NCI-H526 (cell line): Measurements from ENCODE around the gene MUC3A.
"Not testable (repeated sequence)": the region's sequence is repeated elsewhere in the genome, so short reads cannot be mapped to it uniquely, and the experiment has no call there.

Experiments used
- DNase-seq, 2 experiments: peaks; one replicate each; lab custom pipeline; 2025; lab: John Stamatoyannopoulos, UW

Gene MUC3A, protein sequence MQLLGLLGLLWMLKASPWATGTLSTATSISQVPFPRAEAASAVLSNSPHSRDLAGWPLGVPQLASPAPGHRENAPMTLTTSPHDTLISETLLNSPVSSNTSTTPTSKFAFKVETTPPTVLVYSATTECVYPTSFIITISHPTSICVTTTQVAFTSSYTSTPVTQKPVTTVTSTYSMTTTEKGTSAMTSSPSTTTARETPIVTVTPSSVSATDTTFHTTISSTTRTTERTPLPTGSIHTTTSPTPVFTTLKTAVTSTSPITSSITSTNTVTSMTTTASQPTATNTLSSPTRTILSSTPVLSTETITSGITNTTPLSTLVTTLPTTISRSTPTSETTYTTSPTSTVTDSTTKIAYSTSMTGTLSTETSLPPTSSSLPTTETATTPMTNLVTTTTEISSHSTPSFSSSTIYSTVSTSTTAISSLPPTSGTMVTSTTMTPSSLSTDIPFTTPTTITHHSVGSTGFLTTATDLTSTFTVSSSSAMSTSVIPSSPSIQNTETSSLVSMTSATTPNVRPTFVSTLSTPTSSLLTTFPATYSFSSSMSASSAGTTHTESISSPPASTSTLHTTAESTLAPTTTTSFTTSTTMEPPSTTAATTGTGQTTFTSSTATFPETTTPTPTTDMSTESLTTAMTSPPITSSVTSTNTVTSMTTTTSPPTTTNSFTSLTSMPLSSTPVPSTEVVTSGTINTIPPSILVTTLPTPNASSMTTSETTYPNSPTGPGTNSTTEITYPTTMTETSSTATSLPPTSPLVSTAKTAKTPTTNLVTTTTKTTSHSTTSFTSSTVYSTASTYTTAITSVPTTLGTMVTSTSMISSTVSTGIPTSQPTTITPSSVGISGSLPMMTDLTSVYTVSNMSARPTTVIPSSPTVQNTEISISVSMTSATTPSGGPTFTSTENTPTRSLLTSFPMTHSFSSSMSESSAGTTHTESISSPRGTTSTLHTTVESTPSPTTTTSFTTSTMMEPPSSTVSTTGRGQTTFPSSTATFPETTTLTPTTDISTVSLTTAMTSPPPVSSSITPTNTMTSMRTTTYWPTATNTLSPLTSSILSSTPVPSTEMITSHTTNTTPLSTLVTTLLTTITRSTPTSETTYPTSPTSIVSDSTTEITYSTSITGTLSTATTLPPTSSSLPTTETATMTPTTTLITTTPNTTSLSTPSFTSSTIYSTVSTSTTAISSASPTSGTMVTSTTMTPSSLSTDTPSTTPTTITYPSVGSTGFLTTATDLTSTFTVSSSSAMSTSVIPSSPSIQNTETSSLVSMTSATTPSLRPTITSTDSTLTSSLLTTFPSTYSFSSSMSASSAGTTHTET (N-terminal part only)

GRCh38 chr7:100949227-100949932 is at the start of gene MUC3A:
Gene MUC3A (plus strand): TSS chr7:100949534. CDS start chr7:100949625, 91 bp downstream.
- DNase-seq, result no peak

DNA sequence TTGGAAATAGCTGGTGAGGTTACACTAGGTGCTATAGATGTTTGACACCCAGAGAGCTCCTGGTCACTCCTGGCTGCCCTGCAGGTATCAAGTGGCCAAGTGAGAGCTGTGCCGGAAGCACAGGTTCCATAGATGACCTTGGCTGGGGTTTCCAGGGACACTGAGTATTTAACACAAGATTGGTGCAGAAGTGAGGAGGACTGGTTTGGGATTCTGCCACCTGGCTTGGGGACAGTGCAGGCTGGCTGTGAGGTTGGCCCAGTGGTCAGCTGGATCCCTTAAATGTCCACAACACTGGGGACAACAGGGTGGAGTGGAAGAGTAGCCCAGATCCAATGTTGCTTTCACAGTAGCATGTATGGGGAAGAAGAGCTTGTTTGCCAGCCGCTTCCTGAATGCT is 48.4 kb upstream of the MUC3A start:
- DNase-seq, result no peak

GRCh38 chr7:100901921-100902332 is 47.4 kb upstream of the MUC3A start:
- no peak for DNase-seq

DNA sequence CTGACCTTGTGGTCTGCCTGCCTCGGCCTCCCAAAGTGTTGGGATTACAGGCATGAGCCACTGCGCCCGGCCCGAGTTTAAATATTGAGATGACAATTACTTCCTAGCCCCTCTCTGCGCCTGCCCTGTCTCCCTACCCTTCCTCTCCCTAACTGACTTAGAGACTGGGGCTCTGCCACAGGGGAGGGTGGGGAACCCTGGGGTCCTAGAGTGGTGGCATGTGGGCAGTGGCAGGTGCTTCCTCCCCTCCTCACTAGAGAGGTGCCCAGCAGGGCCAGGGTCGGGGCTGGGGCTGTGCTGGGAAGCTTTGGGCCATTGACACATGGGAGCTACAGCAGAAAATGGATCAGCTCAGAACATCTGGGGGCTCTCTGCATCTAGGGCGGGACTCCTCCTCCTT is 46.7 kb upstream of the MUC3A start:
- no peak for DNase-seq

- no peak for DNase-seq
Observed at GRCh38 chr7:100908512-100908911, 40.8 kb upstream of the MUC3A start.

GRCh38 chr7:100910443-100910842 is 38.9 kb upstream of the MUC3A start:
- DNase-seq, result not testable (repeated sequence)

DNA sequence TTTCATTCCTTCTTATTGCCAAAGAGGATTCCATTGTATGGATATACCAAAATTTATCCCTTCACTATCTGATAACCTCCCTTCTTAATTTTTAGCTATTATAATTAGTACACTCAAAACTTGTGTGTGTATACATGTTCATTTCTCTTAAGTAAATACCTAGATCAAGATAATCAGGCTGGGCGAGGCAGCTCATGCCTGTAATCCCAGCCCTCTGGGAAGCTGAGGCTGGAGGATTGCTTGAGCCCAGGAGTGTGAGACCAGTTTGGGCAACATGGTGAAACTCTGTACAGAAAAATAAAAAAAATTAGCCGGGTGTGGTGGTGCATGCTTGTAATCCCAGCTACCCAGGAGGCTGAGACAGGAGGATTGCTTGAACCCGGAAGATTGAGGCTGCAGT is 37.9 kb upstream of the MUC3A start:
- no peak for DNase-seq

DNA sequence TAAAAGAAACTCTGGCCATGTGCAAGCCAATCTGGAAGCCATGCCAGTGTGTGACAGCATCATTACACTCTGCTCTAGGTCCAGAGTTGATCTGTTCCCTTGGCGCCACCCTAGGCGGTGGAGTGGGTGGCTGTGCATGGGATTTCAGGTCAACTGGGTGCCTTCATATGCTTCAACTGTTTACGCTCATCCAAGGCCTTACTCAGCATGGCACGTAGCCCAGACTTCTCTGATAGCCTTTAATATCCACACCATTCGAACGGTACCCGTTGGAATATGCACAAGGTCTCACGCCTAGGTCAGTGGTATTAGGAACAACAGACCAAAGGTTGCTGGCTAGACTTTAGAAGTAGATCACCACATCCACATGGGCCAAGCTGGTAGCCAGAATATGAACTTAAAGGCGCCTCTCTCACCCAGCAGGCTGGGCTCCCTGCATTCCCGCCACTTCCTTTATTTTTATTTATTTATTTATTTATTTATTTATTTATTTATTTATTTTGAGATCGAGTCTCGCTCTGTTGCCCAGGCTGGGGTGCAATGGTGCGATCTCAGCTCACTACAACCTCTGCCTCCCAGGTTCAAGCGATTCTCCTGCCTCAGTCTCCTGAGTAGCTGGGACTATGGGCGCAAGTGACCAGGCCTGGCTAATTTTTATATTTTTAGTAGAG is 35.0 kb upstream of the MUC3A start:
- no peak for DNase-seq

DNA sequence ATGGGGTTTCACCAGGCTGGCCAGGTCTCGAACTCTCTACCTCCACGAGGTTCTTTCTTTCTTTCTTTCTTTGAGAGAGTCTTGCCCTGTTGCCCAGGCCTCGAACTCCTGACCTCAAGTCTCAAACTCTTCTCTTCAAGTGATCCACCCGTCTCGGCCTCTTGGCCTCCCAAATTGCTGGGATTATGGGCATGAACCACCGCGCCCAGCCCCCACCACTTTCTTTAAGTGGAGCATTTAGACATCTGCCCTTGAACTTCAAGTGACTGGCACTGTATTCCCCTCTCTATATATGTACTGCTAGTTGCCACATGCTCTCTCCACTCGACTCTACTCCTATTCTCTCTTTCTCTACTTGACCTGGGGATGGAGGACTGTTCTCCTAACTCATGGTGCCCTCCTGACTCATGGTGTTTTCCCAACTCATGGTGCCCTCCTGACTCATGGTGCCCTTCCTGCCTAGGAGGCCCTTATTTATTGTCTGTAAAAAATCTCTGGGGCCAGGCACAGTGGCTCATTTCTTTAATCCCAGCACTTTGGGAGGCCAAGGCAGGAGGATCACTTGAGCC is 34.4 kb upstream of the MUC3A start:
- DNase-seq, result no peak

GRCh38 chr7:100919335-100919734 is 30.0 kb upstream of the MUC3A start:
- not testable (repeated sequence) for DNase-seq

DNA sequence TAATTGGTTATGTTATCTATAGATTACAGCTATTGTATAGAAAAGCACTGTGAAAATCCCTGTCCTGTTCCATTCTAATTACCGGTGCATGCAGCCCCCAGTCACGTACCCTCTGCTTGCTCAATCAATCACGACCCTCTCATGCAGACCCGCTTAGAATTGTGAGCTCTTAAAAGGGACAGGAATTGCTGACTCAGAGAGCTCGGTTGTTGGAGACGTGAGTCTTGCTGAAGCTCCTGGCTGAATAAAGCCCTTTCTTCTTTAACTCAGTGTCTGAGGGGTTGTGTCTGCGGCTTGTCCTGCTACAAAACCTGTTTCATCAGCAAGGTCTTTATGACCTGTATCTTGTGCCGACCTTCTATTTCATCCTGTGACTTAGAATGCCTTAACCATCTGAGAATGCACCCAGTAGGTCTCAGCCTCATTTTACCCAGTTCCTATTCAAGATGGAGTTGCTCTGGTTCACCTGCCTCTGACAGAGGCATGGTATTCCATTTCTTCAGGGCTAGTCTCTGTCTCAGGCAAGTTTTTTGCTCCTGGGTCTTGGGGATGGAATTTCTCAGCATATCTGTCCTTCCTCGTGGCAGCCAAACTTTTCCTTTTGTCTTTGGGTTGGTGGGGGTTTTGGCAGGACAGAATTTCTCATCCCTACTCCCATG is 29.4 kb upstream of the MUC3A start:
- DNase-seq, result not testable (repeated sequence)

DNA sequence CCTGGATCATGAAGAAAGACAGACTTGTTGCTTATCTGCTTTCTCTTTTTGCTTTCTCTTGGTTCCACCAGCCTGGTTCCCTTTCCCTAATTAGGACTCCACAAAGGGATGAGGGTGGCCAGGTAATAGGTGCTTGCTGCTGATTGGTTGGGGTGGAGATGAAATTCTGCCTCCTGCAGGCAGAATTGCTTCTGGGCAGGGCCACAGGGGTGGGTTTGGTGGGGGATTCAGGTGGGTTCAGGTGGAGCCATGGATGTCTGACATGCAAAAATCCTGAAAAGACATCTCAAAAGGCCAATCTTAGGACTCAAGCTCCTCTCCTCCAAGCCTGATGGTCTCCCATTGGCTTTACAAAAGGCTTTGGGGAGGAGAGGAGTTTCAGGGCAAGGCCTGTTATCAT is 28.3 kb upstream of the MUC3A start:
- DNase-seq, result no peak

- DNase-seq, result not testable (repeated sequence)
Observed at GRCh38 chr7:100923616-100924015, 25.7 kb upstream of the MUC3A start.

- DNase-seq, result no peak
Observed at GRCh38 chr7:100929808-100930174, 19.5 kb upstream of the MUC3A start.

GRCh38 chr7:100933734-100934133 is 15.6 kb upstream of the MUC3A start:
- DNase-seq, result no peak

DNA sequence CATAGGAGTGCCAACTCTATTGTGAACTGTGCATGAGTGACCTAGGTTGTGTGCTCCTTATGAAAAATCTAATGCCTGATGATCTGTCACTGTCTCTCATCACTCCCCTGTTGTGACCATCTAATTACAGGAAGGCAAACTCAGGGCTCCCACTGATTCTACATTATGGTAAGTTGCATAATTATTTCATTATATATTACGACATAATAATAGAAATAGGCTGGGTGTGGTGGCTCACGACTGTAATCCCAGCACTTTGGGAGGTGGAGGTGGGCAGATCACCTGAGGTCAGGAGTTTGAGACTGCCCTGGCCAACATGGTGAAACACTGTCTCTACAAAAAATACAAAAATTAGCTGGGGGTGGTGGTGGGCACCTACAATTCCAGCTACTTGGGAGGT is 14.0 kb upstream of the MUC3A start:
- not testable (repeated sequence) for DNase-seq

DNA sequence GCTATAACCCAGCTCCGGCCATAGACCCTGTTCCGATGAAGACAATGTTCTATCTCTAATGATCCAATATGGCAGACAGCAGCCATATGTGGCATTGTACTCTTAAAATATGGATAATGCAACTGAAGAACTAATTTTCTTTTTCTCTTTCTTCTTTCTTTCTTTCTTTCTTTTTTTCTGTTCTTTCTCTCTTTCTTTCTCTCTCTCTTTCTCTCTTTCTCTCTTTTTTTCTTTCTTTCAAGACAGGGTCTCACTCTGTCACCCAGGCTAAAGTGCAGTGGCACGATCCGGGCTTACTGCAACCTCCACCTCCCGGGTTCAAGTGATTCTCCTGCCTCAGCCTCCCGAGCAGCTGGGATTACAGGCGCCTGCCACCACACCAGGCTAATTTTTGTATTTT is 13.2 kb upstream of the MUC3A start:
- DNase-seq, result not testable (repeated sequence)

- DNase-seq, result no peak
Observed at GRCh38 chr7:100942045-100942774, 7.1 kb upstream of the MUC3A start.

DNA sequence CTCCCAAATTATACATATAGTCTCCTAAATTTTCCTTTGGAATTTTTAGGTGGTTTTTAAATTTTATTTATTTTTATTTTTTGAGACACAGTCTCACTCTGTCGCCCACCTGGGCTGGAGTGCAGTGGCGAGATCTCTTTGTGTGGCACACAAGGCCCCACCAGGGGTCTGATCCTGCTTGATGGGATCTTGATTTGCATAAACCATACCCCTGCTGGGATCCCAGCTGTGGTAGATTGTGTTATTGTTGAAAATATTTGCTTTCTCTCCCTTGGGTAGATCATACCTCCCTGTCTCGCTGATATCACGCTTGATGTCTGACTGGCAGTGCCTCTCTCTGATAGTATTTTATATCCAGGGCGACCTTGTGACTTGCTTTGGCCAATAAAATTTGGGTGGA is 5.6 kb upstream of the MUC3A start:
- no peak for DNase-seq
